ENCODE results near the gene TSPAN18. TPM values are rescaled to one million over a fixed set of nuclear protein-coding genes. Genes with fewer than 3 reads are reported as not detected.

Gene TSPAN18
- total RNA-seq, 4 donors from 2014 or later: 31.1 to 74.6 (median 34.7) TPM

DNA sequence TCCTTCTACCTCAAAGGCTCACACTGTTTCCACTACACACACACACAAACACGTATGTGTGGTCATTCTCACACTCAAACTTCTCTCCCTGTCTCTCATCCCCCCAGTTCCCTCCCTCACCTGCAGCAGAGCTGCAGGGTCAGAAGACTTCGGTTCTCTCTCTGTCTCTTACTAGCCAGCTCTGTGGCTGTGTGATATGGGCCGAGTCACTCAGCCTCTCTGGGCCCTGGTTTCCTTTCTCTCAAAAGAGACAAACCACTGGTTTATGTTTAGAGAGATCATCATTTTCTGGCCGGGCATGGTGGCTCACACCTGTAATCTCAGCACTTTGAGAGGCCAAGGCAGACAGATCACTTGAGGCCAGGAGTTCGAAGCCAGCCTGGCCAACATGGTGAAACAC lies 21.1 kb downstream of the TSPAN18 start:
- Histone ChIP-seq H3K27ac (peak overlapping the region; percentile 58 to 86 (median 86)), H3K4me3 (no peak overlapping the region), H3K9me3 (no peaks in the 10 kb centered on the region), H3K27me3 (no peaks in the 10 kb centered on the region), H3K4me1 (peaks cover 16 to 96% (median 39%) of the 10 kb centered on the region in 3 donors), H3K36me3 (no peaks in the 10 kb centered on the region)
- TF ChIP-seq, protein P1, sequence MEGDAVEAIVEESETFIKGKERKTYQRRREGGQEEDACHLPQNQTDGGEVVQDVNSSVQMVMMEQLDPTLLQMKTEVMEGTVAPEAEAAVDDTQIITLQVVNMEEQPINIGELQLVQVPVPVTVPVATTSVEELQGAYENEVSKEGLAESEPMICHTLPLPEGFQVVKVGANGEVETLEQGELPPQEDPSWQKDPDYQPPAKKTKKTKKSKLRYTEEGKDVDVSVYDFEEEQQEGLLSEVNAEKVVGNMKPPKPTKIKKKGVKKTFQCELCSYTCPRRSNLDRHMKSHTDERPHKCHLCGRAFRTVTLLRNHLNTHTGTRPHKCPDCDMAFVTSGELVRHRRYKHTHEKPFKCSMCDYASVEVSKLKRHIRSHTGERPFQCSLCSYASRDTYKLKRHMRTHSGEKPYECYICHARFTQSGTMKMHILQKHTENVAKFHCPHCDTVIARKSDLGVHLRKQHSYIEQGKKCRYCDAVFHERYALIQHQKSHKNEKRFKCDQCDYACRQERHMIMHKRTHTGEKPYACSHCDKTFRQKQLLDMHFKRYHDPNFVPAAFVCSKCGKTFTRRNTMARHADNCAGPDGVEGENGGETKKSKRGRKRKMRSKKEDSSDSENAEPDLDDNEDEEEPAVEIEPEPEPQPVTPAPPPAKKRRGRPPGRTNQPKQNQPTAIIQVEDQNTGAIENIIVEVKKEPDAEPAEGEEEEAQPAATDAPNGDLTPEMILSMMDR (IDR thresholded peaks at IDR 0.05): no peak
- TF ChIP-seq POLR2A (IDR thresholded peaks at IDR 0.05): no peak
- no peak for TF ChIP-seq EP300 (IDR thresholded peaks at IDR 0.05)
- no peak for TF ChIP-seq POLR2AphosphoS5 (IDR thresholded peaks at IDR 0.05)
- no peak for ATAC-seq
- 76% methylated on average over 4 of the region's 5 CpGs; no CpG with 5 or more reads in 1 of the 2 donors for WGBS, 2 donors (ENCODE audit: low coverage in 1 of 2)

DNA sequence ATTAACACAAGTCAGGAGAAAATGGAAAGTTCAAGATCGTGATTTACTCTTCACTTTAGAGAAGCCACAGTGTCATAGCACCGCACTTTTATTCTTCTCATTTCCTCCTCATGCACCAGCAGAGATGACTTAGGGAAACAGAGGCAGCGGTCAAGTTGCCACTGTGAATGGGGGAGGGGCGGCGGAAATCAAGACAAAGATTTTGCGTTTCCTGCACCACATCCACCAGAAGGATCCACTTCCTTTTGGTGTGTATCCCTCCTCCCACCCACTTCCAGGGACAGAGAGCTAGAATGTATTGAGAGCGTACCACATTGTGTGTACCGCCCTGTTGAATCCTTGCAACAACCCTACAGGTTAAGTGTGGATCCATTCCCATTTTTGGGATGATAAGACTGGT lies 21.8 kb downstream of the TSPAN18 start:
- Histone ChIP-seq H3K4me1 (peaks cover 13 to 96% (median 39%) of the 10 kb centered on the region in 3 donors), H3K9me3 (no peaks in the 10 kb centered on the region), H3K27me3 (no peaks in the 10 kb centered on the region), H3K36me3 (no peaks in the 10 kb centered on the region), H3K4me3 (no peak overlapping the region), H3K27ac (peak overlapping the region in 3 of 4 donors; percentile 49 to 86 (median 85))
- no peak for ATAC-seq
- 76 to 78% methylated on average over 2 to 3 of the region's 8 CpGs for WGBS, 2 donors (ENCODE audit: low coverage in 1 of 2)
- no peak for TF ChIP-seq EP300 (IDR thresholded peaks at IDR 0.05)

DNA sequence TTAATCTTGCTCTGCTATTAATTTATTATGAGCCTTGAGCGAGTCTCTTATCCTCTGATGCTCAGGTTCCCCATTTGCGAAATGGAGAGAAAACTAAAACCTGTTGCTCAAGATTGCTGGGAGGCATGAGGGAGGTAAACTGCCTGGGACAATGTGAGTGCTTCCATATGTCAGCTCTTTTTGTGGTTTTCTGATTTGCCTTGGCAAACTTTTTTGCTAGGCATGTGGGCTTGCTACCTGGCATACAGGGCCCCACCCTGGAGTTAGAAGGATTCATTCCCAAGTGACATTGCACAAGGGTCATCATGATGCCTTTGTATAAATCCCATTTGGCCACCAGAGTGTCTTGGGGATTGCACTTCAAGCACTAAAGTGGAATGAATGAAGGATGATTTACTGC lies 22.4 kb downstream of the TSPAN18 start:
- Histone ChIP-seq H3K4me3 (no peak overlapping the region), H3K9me3 (no peaks in the 10 kb centered on the region), H3K4me1 (peaks cover 10 to 96% (median 39%) of the 10 kb centered on the region in 3 donors), H3K27me3 (no peaks in the 10 kb centered on the region), H3K27ac (peak overlapping the region in 3 of 4 donors; percentile 49 to 86 (median 85)), H3K36me3 (no peaks in the 10 kb centered on the region)
- WGBS, 2 donors (ENCODE audit: low coverage in 1 of 2): 89 to 92% methylated on average over 2 of the region's 2 CpGs
- no peak for ATAC-seq
- TF ChIP-seq, protein P1 (IDR thresholded peaks at IDR 0.05): no peak
- TF ChIP-seq POLR2A (IDR thresholded peaks at IDR 0.05): no peak
- TF ChIP-seq EP300 (IDR thresholded peaks at IDR 0.05): no peak
- no peak for TF ChIP-seq POLR2AphosphoS5 (IDR thresholded peaks at IDR 0.05)

DNA sequence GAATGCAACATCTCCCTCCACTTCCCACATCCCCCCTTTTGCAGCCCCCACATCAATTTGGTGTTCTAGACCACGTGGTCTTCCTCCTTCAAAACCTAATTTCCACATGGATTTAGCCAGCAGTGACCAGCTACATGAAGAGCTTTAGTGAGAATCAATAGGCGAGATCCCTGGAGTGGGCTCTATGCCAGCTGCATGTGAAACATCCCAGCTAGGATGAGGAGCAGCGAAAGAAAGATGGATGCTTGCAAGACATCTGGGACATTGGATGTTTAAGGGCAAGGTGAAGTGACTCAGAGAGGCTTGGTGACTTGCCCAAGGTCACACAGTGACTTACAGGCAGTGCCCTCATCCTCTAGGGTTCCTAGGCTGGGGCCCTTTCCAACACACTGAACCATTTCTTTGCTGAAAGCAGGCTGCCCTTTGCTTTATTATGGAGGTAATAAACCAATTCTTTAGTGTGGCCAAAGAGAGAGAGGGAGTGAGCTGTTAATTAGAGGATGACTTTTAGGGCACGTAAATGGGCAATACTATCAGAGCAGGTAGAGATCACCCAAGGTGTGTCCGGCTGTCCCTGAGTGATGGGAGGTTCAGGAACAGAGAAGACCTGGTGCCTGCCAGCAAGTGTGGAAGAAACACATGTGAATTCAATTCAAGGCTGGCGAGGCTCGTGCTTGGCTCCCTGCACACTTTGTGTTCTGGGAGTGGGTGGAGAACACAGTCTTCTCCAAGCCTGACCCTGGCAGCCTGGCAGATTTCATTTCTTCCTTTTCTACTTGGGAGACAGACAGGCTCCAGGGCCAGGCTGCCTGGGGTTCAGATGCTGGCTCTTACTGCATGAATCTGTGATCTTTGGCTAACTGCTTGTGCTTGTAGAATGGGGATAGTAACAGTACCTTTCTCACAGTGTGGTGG lies 24.0 kb downstream of the TSPAN18 start:
- Histone ChIP-seq H3K4me1 (peaks cover 16 to 98% (median 47%) of the 10 kb centered on the region in 3 donors), H3K4me3 (no peak overlapping the region), H3K36me3 (no peaks in the 10 kb centered on the region), H3K27ac (peak overlapping the region; percentile 20 to 86 (median 76)), H3K9me3 (no peaks in the 10 kb centered on the region), H3K27me3 (no peaks in the 10 kb centered on the region)
- 49 to 58% methylated on average over 5 of the region's 7 CpGs for WGBS, 2 donors (ENCODE audit: low coverage in 1 of 2)
- ATAC-seq: no peak
- TF ChIP-seq POLR2AphosphoS5 (IDR thresholded peaks at IDR 0.05) (peak; percentile 22), EP300 (IDR thresholded peaks at IDR 0.05) (no peak)

DNA sequence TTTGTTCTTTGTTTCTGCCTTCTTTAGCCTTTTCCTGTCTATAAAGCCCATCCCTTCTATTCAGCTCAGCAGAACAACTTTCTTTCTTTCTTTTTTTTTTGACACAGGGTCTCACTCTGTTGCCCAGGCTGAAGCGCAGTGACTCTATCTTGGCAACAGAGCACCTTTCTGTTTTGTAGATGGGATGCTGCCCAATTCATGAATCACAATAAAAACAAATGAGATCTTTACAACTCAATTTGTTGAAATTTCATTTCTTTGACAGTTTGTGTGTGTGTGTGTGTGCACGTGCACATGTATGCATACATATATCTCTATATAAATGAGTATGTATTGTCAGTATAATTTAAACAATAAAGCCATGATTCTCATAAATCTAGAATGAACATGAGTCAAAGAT lies 25.5 kb downstream of the TSPAN18 start:
- 78 to 93% methylated on average over 2 of the region's 2 CpGs for WGBS, 2 donors (ENCODE audit: low coverage in 1 of 2)
- peak overlapping the region in 3 of 4 donors; percentile 76 to 86 (median 82) for H3K27ac ChIP-seq
- H3K36me3 ChIP-seq: no peaks in the 10 kb centered on the region
- H3K4me1 ChIP-seq: peaks cover 16 to 93% (median 38%) of the 10 kb centered on the region in 3 donors
- ATAC-seq: no peak
- no peak for TF ChIP-seq POLR2A (IDR thresholded peaks at IDR 0.05)
- no peak for TF ChIP-seq POLR2AphosphoS5 (IDR thresholded peaks at IDR 0.05)
- TF ChIP-seq, protein P1 (IDR thresholded peaks at IDR 0.05): no peak
- TF ChIP-seq EP300 (IDR thresholded peaks at IDR 0.05): no peak
- H3K27me3 ChIP-seq: no peaks in the 10 kb centered on the region
- H3K9me3 ChIP-seq: no peaks in the 10 kb centered on the region
- no peak overlapping the region for H3K4me3 ChIP-seq

All from gastroesophageal sphincter (tissue), 4 donors.